GM18868 (cell line): ENCODE results near the gene AKT1S1.

Experiments used
- ATAC-seq: cut with Tn5 transposase; IDR thresholded peaks from one replicate; pipeline ENCODE4 v1.9.1; 2021; ENCODE audit warnings: mild to moderate bottlenecking, moderate library complexity; ENCODE audit not compliant: unreplicated experiment

AKT1S1 gene

DNA sequence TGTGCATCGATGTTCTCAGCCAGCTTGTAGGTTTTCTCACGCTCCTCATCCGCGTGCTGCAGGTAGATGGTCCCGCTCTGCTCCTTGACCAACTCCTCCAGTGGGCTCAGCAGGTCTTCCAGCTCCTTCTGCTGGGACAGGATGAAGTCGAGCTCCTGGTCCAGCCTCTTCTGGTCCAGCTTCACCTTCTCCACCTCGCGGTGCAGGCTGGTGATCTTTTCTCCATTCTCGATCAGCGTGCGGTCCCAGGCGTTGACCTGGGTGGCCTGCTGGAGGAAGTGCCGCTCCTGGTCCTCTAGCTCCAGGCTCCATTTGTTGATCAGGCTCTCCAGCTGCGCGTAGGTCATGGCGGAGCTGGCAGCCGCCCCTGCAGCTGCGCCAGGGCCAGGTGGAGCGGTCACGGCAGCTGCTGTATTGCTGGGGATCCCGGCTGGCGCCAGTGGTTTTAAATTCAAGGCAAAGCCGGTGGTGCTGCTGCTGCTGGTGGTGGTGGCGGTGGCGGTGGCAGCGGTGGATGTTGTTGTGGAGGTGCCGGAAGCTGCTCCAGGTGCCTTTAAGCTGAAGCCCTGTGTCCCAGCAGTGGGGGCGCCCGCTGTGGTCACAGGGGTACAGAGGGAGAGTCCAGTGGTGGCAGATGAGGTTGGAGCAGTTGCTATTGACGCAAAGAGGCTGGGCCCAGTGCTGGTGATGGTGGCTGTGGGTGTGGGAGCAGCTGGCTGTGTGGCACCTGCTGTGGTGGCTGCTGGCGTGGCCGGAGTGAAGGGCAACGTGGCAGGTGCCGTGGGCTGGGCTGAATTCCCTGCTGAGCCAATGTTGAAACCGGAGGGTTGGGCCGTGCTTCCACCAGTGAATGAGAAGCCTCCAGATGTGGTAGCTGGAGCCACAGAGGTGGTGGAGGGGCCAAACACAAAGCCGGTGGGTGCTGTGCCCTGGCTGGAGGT, 31.6 kb upstream of the AKT1S1 start:
- ATAC-seq: no peak

DNA sequence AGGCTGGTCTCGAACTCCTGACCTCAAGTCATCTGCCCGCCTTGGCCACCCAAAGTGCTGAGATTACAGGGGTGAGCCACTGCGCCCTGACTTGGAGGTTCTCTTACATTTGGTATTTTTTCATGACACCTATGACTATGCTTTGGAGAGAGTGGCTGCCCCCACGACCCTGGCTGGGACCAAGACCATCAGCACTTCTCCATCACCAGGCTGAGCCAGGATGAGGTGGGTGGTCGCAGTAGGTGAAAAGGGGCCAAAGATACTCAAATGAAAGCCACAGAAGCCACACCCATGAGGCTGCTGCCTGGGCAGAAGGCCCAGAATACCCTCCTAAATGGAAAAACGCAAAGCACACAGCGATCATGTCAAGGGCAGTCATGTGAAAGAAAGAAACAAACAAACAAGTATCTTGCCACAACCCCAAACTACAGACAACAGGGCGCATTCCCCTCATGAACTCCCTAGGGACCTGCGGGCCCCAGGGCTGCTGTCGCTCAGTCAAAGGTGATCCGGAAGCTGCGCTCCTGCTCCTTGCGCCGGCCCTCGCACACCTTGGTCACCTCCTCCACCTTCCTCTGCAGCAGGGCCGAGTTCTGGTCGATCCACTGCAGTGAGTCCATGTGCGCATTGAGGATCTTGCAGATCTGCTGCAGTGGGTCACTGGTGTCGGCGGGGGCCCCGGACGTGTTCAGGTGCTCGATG, 30.7 kb upstream of the AKT1S1 start:
- ATAC-seq: no peak

DNA sequence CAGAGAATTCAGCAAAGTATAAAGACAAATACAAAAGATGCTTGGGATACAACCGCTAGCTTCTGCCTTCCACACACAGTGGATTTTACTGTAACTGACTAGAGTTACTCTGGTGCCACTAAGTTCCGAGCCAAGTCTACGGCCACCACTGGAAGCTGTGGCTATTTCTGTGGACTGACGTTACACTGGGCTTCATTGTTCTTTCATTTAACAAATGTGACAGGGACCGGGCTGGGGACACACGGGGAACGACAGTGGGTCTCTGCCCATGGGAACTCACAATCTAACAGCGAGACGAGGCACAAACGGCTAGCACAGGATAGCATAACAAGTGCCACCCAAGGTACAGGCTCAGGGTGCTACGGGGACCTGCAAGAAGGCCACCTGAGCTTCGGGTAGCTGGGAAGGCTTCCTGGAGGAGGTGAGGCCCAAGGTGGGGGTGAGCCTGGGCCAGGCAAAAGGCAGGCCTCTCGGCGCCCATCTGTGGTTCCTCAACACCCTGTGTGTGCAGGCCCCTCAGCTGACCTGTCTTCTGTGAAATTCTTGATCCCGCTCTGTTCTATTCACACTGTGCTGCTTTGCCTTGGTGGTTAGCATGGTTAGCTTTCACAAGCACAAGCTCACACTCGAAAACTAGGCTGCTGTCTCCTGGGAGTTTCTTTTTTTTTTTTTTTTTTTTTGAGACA, 29.9 kb upstream of the AKT1S1 start:
- ATAC-seq: no peak

DNA sequence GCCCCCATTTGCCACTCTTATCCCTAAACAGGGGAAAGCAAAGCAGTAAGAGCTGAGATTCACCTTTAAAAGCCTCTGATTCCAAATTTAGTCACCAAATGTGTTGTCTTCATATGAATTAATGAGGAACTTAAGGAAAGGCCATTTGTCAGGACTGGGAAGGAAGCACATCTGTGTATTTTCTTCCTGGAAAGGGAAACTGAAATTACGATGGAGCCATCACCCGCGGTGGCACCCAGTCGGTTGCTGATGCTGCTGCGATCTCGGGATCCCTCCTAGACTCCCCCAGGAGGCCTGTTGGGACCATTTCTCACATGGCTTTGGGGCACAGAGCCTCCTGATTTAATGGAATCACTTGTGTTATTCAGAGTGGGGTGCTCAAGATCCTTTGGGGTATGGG, 27.0 kb upstream of the AKT1S1 start:
- no peak for ATAC-seq

DNA sequence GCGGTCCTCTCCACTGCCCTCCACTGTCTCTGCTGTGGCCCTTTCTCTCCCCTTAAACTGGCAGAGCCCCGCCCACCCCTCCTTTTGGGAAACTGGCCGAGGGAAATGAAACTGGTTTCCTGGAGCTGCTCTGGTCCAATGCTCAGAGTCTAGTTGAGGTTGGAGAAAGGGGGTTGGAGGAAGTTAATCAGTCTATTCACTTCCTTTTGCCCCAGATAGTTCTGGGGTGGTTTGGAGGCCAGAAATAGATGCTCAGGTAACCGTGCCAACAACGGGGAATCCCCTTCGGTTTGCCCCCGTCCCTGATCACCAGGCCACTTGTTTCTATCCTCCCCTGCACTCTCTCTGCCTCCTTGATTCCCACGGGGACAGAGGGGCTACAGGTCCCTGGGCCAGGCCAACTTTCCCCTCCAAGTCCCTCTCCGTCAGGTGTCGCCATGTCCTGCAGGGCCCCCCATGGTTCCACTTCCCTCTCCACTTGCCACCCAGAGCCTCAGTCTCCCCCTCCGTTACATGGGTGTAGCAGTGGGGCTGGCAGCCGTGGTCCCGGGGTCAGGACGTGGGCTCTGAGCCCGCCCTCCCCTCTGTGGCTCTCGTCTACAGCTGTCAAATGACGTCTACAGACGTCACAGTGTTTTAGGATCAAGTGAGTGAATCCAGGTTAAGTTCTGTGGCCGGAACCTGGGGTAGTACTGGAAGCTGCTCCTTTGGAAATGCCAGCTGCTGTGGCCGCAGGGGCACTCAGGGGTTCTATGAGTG, 19.9 kb upstream of the AKT1S1 start, which contains the start of gene IL4I1:
Gene IL4I1 (minus strand): TSS at position 25 of the 759 bp plus-strand sequence. CDS start 727 bp downstream, outside the sequence.
- ATAC-seq: peak; percentile 50

DNA sequence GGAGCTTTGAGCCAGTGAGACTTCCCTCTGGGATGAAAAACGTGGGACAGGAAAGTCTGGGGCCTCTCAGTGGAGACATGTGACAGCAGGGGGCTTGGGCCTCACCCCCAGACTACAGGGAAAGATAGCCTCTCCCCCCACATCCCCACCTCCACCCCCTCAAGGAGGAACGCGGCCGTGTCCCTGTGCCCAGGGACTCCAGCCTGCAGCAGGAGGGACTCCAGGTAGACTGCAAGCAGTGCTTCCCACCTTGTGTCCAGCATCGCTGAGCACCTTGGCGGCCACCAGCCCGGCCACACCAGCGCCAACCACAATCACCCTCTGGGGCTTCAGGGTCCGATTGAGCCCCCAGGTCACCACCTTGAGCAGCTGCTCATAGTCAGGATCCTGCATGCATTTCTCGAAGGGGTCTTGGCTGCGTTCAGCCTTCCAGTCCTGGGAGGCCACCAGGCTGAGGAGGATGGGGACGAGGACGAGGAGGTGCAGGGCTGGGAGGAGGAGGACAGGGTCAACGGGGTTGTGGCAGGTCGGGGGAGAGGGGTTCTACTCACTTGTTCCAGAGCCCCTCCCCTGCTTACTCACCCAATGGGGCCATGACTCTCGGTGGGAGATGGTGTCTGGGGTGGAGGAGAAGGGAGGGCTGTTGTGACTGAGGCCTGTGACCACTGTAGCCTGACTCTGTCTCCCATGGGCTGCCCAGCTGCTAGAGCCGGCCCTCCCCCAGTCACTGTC, 18.6 kb upstream of the AKT1S1 start:
- no peak for ATAC-seq

DNA sequence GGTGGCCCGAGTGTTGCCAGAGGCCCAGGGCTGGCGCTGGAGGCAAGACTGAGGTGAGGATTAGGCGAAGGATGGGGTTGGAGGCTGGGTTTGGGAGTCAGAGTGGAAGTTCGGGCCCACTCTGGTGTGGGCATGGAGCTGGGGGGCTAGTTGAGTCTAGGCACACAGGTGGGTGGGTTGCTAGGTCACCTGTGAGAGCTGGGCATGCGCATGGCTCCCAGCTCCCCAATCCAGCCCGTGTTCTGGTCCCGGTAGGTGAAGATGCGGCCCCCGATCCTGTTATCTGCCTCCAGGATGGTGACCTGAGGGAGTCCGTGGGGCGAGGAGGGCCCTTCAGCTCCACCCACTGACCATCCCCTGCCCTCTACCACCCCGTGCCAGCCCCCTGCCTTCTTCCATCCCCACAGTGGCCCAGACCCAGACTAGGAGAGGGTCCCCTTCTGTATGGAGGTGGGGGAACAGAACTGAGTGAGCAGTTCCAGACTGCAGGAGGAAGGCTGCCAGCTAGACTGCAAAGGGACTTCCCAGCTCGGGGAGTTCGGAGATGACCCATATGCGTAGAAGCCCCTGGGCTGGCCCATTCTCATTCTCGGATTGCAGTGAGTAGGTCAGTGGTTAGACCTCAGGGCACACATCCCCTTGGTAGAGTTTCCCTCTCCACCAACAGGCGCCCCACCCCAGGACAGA, 17.9 kb upstream of the AKT1S1 start:
- peak; percentile 30 for ATAC-seq

DNA sequence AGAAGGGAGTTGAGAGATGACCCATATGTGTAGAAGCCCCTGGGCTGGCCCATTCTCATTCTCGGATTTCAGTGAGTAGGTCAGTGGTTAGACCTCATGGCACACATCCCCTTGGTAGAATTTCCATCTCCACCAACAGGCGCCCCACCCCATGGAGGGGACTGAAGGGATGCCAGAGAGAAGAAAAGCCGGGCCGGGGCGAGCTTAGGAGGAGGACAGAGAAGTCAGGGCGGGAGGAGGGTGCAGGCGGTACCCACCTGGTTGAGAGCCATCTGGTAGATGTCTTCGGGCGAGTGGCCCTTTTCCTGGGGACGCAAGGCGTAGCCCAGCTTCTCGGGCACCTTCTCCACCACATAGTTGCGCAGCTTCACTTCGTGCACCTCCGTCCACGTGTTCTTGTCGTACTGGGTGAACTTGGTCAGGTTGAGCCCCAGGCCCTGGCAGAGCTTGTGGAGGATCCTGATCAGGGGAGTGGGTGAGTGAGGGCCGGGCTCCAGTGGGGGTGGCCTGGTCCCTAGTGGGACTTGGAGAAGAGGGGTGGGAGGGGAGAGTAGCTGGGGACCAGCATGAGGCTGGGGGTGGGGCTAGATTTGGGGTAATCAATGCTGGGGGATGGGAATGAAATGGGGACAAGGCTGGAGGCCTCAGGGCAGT, 17.0 kb upstream of the AKT1S1 start:
- no peak for ATAC-seq

DNA sequence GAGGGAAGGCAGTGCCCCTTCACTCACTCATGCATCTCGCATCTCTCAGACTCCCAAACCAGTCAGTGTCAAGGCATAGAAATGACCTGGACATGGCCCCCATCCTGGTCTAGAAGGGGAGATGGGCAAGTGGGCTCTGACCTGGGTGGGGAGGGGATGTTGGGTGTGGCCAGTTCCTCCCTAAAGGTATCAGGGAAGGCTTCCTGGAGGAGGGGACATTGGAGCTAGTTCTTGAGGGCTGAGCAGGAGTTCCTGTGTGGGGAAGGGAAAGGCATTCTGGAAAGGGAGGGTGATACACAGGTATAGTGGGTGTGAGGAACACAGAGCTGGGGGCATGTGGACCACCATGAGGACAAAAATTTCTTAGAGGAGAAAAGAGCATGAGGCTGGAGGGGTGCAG, 15.6 kb upstream of the AKT1S1 start:
- ATAC-seq: no peak

DNA sequence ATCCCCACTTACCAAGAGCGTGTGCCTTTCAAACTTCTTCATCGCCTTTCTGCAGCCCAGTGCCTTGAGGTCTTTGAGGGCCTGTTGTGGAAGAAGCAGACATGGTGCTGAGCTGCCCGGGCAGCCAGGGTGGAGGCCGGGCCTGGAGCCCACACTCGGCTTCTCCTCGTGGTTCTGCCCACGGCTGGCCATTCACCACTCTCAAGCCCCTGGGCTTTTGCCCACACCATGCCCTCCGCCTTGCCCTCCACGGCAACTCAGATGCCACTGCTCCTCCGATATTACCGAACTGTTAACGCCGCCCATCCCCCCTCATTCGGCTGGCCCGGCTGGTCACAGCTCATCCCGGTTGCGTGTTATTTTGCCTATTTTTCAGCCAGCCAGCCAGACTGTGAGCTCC, 14.2 kb upstream of the AKT1S1 start:
- no peak for ATAC-seq

DNA sequence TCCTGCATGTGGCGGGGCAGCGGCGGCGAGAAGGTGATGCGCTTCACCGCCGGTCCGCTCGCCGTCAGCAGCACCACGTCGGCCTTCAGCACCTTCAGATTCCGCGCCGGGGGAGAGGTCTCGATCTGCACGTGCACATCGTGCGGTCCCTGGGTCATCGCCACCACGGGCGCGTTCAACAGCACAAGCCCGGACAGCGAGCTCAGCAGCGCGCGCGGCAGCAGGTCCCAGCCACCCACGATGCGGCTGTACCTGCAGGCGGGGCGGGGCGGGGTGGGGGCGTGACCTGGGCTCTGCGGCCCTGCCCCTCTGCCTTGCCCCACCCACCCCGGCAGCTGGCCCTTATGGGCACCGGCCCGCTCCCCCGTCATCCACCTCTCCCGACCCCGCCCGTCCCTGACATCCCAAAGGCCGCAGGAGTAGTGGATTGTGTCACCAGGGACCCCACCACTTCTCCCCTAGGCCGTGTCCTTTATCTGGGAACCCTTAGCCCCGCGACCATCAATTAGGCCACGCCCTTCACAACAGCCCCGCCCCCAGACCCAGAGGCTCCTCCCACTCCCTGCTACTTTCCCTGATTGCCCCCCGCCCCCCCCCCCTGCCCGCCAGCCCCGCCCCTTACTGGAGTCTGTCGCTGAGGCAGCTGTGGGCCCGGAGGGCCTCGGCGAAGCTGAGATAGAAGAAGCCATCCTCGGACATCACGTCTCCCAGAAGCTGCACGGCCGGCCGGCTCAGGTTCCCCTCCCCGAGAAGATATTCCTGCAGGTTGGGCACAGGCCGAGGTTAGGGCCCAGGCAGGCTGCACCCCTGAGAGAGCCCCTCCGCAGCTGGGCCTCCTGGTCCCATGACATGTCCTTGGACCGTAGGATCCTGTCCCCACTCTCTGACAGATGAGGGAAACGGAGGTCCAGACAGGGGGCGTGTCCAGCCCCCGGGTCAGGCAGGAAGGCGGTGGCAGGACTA, 13.5 kb upstream of the AKT1S1 start:
- ATAC-seq: no peak

DNA sequence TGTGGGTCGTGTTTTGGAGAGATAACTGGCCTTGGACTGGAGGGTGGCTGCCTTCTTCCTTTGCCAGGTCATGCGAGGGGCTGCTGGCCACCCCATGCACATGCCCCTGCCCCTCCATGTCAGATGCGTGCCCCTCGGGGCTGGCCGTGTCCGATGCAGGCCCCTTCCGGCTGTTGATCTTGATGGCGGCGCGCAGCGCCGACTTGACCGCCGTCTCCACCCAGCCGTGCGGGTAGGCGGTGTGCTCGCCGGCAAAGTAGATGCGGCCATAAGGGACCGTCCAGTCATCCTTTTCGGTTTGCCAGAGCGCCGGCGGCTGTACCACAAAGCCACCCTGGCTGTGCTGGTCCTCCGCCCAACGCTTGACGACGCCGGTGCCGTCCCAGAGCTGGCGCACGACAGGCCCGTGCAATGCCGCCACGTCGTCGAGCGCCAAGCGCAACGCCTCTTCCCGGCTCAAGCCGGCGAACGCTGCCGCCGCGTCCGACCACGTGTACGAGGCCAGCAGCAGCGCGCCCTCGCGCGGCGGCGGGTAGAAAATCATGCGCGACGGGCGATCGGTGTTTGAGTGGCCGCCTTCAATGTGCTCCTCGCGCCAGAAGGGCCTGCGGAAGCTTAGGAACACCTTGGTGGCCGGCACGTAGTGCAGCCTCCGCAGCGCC, 12.7 kb upstream of the AKT1S1 start:
- ATAC-seq: no peak

DNA sequence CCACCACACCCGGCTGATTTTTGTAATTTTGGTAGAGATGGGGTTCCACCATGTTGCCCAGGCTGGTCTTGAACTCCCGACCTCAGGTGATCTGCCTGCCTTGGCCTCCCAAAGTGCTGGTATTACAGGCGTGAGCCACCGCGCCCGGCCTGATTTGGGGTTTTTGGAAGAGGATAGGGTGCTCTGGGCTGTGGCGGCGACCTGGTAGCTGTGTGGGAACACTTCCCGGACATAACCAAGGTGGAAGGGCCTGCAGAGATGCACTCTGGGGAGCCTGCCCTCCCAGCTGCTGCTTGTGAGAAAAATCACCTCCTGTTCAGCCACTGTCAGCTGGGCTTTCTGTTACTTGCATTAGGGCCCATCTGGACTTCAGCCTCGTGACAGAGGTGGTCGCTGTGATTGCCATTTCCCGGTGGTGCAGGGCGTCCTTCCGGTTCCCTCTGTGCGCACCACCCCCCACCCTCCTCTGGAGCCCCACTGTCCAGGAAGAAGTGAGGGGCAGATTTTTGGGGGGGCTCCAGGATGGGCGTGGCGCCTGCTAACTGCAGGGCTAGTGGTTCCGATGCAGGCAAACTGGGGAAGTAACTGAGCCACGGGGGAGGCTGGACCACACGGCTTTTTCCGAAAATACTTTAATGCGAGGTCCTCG, 12.0 kb upstream of the AKT1S1 start:
- ATAC-seq: no peak

DNA sequence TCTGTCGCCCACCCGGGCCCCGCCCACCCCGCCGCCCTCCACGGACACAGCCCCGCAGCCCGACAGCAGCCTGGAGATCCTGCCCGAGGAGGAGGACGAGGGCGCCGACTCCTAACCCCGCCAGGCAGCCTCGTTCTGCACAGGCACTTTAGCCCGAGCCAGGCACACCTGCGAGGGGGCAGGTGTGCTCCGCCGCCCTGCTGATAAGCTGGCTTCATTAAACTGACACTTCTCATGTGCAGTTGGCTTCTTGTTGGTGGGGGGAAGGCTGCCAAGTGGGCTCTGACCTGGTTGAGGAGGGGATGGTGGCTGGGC, 11.3 kb upstream of the AKT1S1 start:
- no peak for ATAC-seq

DNA sequence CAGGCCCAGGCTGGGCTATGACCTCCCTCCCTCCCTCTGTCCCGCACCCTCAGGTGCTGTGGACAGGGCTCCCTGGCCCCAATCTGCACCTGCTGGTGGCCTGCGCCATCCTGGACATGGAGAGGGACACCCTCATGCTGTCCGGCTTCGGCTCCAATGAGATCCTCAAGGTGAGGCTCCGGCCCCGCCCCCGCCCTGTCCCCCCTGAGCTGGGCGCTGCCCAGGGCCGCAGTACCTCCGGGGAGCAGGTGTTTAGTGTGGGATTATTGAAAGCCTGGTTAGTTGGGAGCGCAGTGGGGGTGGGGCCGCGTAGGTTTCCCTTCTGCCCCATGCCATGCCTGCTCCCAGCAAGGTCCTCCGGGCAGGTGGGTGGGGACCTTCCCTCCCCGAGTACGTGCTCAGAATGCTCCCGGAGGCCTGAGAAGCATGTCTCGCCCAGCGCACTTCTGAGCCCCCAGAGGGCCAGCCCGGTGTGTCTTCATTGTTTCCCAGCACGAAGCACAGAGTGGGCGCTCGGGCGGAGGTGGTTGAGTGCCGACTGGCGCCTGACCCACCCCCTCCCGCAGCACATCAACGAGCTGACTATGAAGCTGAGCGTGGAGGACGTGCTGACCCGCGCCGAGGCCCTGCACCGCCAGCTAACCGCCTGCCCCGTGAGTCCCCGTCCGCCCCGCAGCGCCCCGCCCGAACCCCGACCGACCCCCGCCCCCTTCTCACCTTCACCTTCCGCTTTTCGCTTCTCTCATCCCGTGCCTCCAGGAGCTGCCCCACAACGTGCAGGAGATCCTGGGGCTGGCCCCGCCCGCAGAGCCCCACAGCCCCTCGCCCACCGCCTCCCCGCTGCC, 10.7 kb upstream of the AKT1S1 start:
- no peak for ATAC-seq

DNA sequence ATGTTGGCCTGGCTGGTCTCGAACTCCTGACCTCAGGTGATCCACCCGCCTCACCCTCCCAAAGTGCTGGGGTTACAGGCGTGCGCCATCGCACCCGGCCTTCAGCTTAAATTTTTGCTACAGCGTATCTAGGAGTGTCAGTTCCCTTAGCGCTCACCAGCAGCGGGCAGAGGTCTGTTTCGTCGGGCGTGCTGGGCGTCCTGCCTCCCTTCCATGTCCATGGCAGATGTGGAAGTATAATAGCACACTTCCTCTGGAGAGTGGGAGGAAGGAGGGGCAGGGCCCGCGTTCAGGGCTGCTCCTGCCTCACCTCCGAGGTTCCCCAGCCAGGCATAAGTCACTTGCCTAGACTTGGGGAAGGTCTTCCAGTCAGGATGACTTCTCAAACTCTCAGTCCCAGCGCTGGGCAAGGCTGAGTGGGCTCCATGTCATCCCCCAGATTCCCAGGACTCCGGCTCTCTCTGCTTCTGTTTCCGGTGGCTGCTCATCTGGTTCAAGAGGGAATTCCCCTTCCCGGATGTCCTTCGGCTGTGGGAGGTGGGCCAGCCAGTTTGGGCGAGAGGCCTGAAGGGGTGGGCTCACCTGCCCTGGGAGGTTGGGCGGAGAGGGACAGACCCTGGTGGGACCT, 10.0 kb upstream of the AKT1S1 start:
- ATAC-seq: no peak
